NCI-H1436 treated with DMSO at 0.1 percent for 48 hours (cell line): ENCODE data around the gene LRMDA.

ENCODE experiments used
- DNase-seq: peaks from one replicate; lab custom pipeline; 2025; lab: John Stamatoyannopoulos, UW

The LRMDA gene

GRCh38 chr10:75999001-75999400, 567.6 kb downstream of the LRMDA start:
- DNase-seq, result no peak

DNA sequence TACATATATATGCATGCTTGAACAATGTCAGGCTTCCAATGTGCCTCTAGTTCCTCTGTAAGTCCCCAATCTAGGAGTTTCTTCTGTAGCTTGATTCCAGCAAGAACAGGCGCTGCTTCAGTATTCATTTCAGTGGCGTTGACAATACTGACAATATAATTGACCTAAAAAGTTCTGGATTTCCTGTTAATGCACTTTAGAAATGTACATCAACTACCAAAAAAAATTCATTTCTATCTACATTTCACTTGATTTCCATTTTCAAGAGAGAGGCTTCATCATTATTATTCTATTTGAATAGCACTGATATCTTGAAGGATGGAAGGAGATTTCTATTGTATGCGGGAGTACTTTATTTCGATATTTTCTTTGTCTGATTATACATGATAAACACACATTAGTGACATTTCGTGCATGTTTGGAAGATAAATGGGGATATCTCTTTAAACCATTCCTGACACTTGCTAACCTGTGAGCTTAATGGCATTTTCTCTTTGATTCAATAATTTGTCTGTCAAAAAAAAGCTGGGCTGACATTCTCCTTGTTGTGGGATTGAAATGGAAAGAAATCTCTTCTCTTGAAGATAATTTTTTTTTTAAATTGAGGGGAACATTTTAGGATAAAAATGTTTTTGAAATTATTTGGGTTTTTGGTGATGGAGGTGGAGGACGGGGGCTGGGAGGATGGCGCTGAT, 568.2 kb downstream of the LRMDA start:
- no peak for DNase-seq

DNA sequence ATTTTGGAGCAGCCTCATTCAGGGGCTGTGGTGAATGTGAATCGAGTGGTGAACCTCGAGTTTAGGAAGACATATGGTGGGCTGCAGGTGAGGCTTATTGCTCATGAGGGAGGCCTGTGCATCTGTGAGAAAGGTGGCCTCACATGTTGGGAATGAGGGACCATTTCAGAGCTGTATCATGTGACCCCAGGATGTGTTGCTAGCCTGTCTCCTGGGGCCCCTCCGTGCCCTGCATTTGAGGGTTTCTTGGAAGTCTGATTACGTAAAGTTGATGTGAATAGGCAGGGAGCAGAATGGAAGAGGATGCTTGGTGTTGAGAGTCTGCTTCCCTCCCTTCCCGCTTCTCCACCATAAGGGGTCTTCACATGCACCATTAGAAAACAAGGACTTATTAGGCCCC, 569.1 kb downstream of the LRMDA start:
- DNase-seq, result no peak

DNA sequence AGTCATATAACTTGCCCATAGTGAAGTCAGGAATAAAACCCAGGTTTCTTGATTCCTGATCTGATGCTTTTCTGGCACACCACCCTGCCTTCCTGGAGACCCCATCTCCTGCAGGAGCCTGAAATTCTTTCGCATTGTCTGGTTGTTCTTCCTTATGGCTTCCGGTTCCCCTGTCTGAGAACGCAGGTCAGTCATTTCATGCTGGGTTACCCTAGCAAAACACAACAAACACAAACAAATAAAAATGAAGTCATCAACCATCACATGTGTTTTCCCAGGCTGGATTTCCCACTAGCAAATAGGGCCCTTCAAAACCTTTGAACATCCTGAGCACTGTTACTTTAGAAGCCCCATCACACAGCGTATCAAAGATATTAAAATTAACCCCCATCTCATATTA, 569.6 kb downstream of the LRMDA start:
- DNase-seq, result no peak

DNA sequence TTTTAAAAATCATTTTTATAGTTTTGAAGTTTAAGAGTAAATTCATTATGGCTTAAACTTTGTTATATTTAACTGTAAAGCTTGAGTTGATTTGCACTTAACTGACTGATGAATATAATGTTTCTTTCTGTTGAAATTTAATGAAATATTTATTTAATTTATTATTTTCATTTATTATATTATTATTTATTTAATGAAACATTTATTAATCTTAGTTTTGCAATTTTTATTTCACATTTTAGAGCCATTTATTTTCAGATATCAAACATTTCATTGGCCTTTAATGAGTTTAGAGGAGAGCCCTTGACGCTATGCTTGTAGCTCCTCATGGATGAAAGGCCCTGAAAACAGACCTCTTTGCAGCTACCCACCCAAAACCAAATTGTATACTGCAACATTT, 570.0 kb downstream of the LRMDA start:
- no peak for DNase-seq

GRCh38 chr10:76002262-76002854, 570.9 kb downstream of the LRMDA start:
- DNase-seq, result no peak

GRCh38 chr10:76007667-76008181, 576.3 kb downstream of the LRMDA start:
- no peak for DNase-seq

DNA sequence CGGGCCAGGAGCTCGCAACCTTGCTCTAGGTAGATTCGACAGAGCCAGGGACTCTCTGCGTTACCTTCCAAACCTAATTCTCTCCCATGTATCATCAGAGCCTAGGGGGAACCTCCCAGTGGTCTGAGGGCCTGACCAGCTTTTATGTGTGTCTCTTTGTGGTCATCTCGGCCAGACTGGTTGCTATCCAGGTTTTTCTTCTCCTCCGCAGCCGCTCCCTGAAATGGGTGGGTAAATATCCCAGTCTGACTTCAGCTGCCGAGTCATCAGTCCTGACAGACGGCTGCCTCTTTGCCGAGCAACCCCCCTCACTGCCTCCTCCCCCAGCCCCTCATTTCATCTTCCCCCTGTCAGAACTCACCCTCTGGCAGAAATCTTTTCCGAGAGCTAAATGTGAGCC, 578.1 kb downstream of the LRMDA start:
- DNase-seq, result no peak

GRCh38 chr10:76010703-76011102, 579.3 kb downstream of the LRMDA start:
- no peak for DNase-seq

GRCh38 chr10:76012716-76013327, 581.4 kb downstream of the LRMDA start:
- no peak for DNase-seq

- no peak for DNase-seq
These were observed 583.8 kb downstream of the LRMDA start for GRCh38 chr10:76015245-76015644.

DNA sequence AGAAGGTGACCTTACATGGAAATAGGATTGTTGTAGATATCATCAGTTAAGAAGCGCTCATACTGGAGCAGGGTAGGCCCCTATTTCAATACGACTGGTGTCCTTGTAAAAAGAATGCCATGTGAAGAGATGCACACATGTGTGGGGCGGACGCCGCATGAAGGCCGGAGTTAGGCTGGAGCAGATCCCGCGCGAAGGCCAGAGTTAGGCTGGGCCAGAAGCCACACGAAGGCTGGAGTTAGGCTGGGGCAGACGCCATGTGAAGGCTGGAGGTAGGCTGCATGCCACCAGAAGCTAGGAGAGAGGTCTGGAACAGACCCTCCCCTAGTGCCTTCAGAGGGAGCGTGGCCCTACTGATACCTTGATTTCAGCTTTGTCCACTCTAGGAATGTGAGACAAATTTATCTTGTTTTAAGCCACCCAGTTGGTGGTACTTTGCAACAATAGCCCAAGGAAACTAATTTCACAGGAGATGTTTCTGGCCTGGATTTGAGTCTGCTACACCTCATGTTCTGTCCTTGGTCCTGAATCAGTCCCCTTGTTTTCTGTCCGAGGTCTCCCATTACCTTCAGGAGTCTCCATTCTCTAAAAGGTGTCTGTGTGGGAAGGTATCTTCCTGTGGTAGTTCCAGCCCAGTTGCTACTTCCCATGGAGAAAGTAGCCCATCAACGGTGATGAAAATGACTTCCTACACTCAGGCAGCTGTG, 585.8 kb downstream of the LRMDA start:
- DNase-seq, result no peak

DNA sequence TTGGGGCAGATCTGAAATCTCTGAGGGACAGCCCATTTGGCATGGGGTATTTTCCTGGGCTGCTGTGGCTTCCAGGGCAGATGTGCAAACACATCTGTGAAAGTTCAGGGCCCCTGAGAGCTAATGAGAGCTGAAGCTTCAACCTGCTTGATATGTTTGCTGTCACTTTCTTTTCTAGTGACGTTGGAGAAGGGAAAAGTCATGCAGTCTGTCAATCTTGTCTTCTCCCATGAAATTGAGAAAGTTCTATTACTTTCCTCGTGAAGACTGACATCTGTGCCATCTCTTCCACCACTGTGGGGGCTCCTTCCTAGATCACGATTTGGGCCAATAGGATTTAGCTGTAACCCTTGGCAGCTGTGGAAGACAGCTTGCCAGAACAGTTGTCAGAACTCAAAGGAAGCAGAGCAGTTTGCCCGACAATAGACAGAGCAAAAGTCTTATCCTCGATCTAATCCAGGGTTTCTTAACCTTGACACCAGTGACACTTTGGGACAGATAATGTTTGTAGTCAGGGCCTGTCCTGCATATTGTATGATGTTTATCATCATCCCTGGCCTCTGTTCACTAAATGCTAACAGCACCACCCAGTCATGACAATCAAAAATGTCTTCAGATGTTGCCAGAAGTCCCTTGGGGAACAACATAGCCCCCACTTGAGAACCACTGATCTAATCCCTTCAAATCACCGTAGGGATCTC, 586.5 kb downstream of the LRMDA start:
- DNase-seq, result no peak

DNA sequence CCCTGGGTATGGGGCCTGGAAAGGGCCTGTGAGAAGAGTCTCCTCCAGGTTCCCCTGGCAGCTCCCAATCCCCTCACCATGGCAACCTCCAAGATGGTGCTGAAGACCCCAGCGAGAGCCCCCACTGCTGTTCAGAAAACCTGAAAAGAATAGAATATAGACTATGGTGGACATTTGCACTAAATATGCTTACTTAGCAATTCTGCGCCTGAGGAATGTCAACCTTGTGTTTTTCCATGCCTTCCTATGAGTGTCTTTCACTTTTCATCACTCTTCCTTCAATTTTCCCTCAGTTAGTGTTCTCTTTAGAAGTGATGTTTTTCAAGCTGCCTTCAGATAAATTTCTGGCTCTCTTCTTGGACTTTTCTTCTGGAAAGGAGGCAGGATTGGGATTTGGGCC, 589.2 kb downstream of the LRMDA start:
- no peak for DNase-seq

DNA sequence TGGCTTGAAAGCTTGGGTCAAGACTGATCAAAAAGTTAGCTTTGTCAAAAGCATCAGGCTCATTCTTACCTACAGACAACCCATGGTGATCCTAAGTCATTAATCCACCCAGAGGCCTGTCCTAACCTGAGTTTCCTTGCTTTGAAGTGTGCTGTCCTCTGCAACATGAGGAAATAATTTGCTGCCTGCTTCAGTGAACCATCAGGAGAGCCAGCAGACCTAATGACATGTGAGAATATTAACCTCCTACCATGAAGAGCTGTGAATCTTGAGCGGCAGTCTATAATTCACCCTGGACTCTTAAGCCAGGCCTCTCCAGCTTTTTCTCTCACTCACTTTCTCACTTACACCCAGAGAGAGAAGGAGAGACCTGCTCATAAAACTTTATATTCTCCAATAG, 590.0 kb downstream of the LRMDA start:
- DNase-seq, result no peak

- DNase-seq, result no peak
These were observed 590.9 kb downstream of the LRMDA start for GRCh38 chr10:76022366-76022765.

- DNase-seq, result no peak
These were observed 591.6 kb downstream of the LRMDA start for GRCh38 chr10:76023007-76023406.

- DNase-seq, result no peak
These were observed 593.2 kb downstream of the LRMDA start for GRCh38 chr10:76024460-76025123.

- no peak for DNase-seq
These were observed 593.7 kb downstream of the LRMDA start for GRCh38 chr10:76025124-76025477.

- no peak for DNase-seq
These were observed 594.9 kb downstream of the LRMDA start for GRCh38 chr10:76026176-76026771.

DNA sequence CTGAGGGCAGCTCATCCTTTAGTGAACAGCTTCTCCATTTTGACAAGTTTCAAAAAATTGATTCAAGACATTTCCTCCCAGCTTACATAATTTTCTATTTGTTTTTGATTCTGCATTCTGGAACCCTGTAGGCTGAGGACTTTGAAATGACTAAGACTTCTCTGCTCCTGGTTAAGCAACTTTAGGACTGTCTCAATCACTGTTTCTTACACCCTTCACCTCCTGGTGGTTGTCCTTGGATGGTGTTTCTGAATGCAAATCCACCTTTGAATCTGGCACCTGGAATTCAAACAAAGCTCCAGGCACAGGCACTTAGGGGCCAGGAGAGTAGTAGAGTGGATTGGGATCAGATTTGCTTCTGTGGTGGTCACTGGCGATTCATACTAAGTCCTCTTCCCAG, 595.5 kb downstream of the LRMDA start:
- no peak for DNase-seq
